ENCODE data around the gene PNCK. TPM values are rescaled to one million over a fixed set of nuclear protein-coding genes. Genes with fewer than 3 reads are reported as not detected.

PNCK gene
- total RNA-seq, 1 donor from 2014 or later, result not detected

GRCh38 chrX:153651540-153652079 lies 22.0 kb downstream of the PNCK start:
- H3K4me3 Mint-ChIP-seq, result no peak overlapping the region
- peaks cover 10% of the 10 kb centered on the region for H3K27me3 Mint-ChIP-seq (ENCODE audit: insufficient read depth)
- no peaks in the 10 kb centered on the region for H3K4me1 Mint-ChIP-seq (ENCODE audit: low read depth)
- no peaks in the 10 kb centered on the region for H3K9me3 Mint-ChIP-seq
- no peak overlapping the region for H3K27ac Mint-ChIP-seq
- intact Hi-C loops (cut with micrococcal nuclease), result no loop called here
- H3K36me3 Mint-ChIP-seq (ENCODE audit: low read depth), result no peaks in the 10 kb centered on the region
- no peak for DNase-seq (ENCODE audit: low spot score)

- Mint-ChIP-seq H3K4me1 (ENCODE audit: low read depth) (no peaks in the 10 kb centered on the region), H3K27me3 (ENCODE audit: insufficient read depth) (peaks cover 14% of the 10 kb centered on the region), H3K36me3 (ENCODE audit: low read depth) (no peaks in the 10 kb centered on the region), H3K27ac (no peak overlapping the region), H3K4me3 (no peak overlapping the region), H3K9me3 (no peaks in the 10 kb centered on the region)
- DNase-seq (ENCODE audit: low spot score), result no peak
- intact Hi-C loops (cut with micrococcal nuclease), result no loop called here
Measured at GRCh38 chrX:153650959-153651358, 22.7 kb downstream of the PNCK start.

- intact Hi-C loops (cut with micrococcal nuclease), result loop anchor here (1.0 kb wide), 2 partner anchors 95 to 111 kb away; no protein-coding TSS in a partner anchor
Measured at GRCh38 chrX:153649915-153650782, 23.5 kb downstream of the PNCK start.

DNA sequence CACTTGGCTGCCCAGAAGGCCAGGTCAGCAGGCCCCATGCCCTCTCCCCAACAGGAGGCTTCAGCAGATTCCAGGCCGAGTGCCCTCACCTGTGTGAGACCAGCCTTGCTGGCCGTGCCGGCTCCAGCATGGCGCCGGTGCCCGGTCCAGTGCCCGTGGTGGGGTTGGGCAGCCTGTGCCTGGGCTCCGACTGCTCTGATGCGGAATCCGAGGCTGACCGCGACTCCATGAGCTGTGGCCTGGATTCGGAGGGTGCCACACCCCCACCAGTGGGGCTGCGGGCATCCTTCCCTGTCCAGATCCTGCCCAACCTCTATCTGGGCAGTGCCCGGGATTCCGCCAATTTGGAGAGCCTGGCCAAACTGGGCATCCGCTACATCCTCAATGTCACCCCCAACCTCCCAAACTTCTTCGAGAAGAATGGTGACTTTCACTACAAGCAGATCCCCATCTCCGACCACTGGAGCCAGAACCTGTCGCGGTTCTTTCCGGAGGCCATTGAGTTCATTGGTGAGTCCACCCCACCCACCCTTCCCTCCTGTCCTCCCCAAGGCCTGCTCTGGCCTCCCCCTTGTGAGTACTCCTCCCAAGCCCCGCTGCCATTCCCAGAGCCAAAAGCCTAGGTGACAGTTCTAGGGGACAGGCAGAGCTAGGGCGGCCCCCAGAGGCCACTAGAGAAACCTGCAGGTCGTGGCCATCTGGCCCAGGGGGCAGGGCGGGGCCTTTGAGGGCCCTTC lies 24.3 kb downstream of the PNCK start:
- no peaks in the 10 kb centered on the region for H3K4me1 Mint-ChIP-seq (ENCODE audit: low read depth)
- DNase-seq (ENCODE audit: low spot score), result no peak
- H3K36me3 Mint-ChIP-seq (ENCODE audit: low read depth), result no peaks in the 10 kb centered on the region

More at GRCh38 chrX:153649915-153650782, 23.5 kb downstream of the PNCK start:
- Mint-ChIP-seq H3K27me3 (ENCODE audit: insufficient read depth) (peaks cover 20% of the 10 kb centered on the region), H3K4me1 (ENCODE audit: low read depth) (no peaks in the 10 kb centered on the region), H3K36me3 (ENCODE audit: low read depth) (no peaks in the 10 kb centered on the region), H3K9me3 (no peaks in the 10 kb centered on the region), H3K27ac (no peak overlapping the region), H3K4me3 (no peak overlapping the region)
- DNase-seq (ENCODE audit: low spot score), result no peak

GRCh38 chrX:153648358-153649177 lies 25.0 kb downstream of the PNCK start:
- no peaks in the 10 kb centered on the region for H3K9me3 Mint-ChIP-seq
- H3K4me3 Mint-ChIP-seq, result no peak overlapping the region
- H3K36me3 Mint-ChIP-seq (ENCODE audit: low read depth), result no peaks in the 10 kb centered on the region
- H3K27me3 Mint-ChIP-seq (ENCODE audit: insufficient read depth), result peaks cover 23% of the 10 kb centered on the region
- intact Hi-C loops (cut with micrococcal nuclease), result loop anchor here (1.0 kb wide), 2 partner anchors 93 to 109 kb away; no protein-coding TSS in a partner anchor
- H3K4me1 Mint-ChIP-seq (ENCODE audit: low read depth), result no peaks in the 10 kb centered on the region
- H3K27ac Mint-ChIP-seq, result no peak overlapping the region
- DNase-seq (ENCODE audit: low spot score), result no peak

More for the DNA sequence above, 24.3 kb downstream of the PNCK start:
- peaks cover 22% of the 10 kb centered on the region for H3K27me3 Mint-ChIP-seq (ENCODE audit: insufficient read depth)
- no peaks in the 10 kb centered on the region for H3K9me3 Mint-ChIP-seq
- H3K27ac Mint-ChIP-seq, result no peak overlapping the region
- intact Hi-C loops (cut with micrococcal nuclease), result loop anchor here (1.0 kb wide), 2 partner anchors 94 to 110 kb away; no protein-coding TSS in a partner anchor
- H3K4me3 Mint-ChIP-seq, result no peak overlapping the region

- Mint-ChIP-seq H3K27me3 (ENCODE audit: insufficient read depth) (peaks cover 31% of the 10 kb centered on the region), H3K4me1 (ENCODE audit: low read depth) (peaks cover 4% of the 10 kb centered on the region), H3K9me3 (no peaks in the 10 kb centered on the region), H3K4me3 (no peak overlapping the region), H3K27ac (no peak overlapping the region), H3K36me3 (ENCODE audit: low read depth) (no peaks in the 10 kb centered on the region)
- DNase-seq (ENCODE audit: low spot score), result no peak
- intact Hi-C loops (cut with micrococcal nuclease), result no loop called here
Measured at GRCh38 chrX:153647461-153648357, 25.9 kb downstream of the PNCK start.

GRCh38 chrX:153646620-153647373 lies 26.8 kb downstream of the PNCK start, which contains the start of gene DUSP9:
TSS of gene DUSP9 (plus strand) at chrX:153647203. CDS start at chrX:153647954, 751 bp downstream.
- intact Hi-C loops (cut with micrococcal nuclease), result no loop called here
- no peak for DNase-seq (ENCODE audit: low spot score)

GRCh38 chrX:153645921-153646488 lies 27.6 kb downstream of the PNCK start:
- Mint-ChIP-seq H3K27ac (no peak overlapping the region), H3K4me1 (ENCODE audit: low read depth) (peaks cover 5% of the 10 kb centered on the region), H3K36me3 (ENCODE audit: low read depth) (no peaks in the 10 kb centered on the region), H3K4me3 (no peak overlapping the region), H3K27me3 (ENCODE audit: insufficient read depth) (peaks cover 37% of the 10 kb centered on the region), H3K9me3 (no peaks in the 10 kb centered on the region)
- DNase-seq (ENCODE audit: low spot score), result no peak
- intact Hi-C loops (cut with micrococcal nuclease), result no loop called here

More at GRCh38 chrX:153646620-153647373, 26.8 kb downstream of the PNCK start, which contains the start of gene DUSP9:
- Mint-ChIP-seq H3K27me3 (ENCODE audit: insufficient read depth) (peaks cover 33% of the 10 kb centered on the region), H3K9me3 (no peaks in the 10 kb centered on the region), H3K27ac (no peak within 1 kb of the TSS), H3K4me3 (no peak within 1 kb of the TSS), H3K4me1 (ENCODE audit: low read depth) (peaks cover 5% of the 10 kb centered on the region), H3K36me3 (ENCODE audit: low read depth) (no peaks in the 10 kb centered on the region)

- Mint-ChIP-seq H3K4me3 (no peak overlapping the region), H3K27me3 (ENCODE audit: insufficient read depth) (peaks cover 37% of the 10 kb centered on the region), H3K27ac (no peak overlapping the region), H3K4me1 (ENCODE audit: low read depth) (peaks cover 5% of the 10 kb centered on the region), H3K36me3 (ENCODE audit: low read depth) (no peaks in the 10 kb centered on the region), H3K9me3 (no peaks in the 10 kb centered on the region)
- intact Hi-C loops (cut with micrococcal nuclease), result no loop called here
- DNase-seq (ENCODE audit: low spot score), result no peak
Measured at GRCh38 chrX:153645151-153645550, 28.5 kb downstream of the PNCK start.

DNA sequence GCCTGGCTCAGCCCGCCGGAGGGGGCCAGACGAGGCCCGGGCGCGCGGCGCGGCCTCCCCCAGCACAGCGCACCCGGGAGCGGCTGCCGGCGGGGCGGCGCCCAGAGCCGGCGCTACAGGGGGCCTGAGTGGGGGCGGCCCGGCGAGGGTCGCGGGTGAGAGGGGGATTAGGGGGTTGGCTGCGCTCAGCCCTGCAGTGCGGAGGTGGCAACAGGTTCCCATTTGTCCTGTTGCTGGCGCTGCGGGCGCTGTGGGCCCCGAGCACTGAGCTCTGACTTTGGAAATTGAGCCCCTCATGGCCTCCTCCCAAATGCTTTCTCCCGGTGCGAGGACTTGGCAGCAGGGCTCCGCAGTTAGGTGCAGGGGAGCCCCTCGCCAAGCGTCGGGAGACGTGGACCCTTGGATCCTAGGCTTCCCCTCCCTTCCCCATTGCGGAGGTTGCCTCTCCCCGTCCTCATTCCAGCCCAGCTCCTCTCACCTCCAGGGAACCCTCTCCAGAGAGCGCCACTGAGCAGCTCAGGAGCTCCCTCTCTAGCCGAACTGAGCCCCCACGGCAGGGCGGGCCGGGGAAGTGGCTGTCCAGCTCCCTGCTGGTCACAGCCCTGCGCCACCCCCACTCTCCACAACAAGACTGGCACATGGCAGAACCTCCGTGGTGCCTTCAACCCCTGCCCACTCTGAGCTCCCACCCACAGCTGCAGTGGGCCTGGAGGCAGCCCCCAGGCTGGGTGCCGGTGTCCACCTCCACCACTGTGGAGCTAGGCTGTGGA lies 29.1 kb downstream of the PNCK start:
- intact Hi-C loops (cut with micrococcal nuclease), result no loop called here
- Mint-ChIP-seq H3K4me3 (no peak overlapping the region), H3K27me3 (ENCODE audit: insufficient read depth) (peaks cover 37% of the 10 kb centered on the region), H3K4me1 (ENCODE audit: low read depth) (peaks cover 5% of the 10 kb centered on the region), H3K36me3 (ENCODE audit: low read depth) (no peaks in the 10 kb centered on the region), H3K27ac (no peak overlapping the region), H3K9me3 (no peaks in the 10 kb centered on the region)
- DNase-seq (ENCODE audit: low spot score), result no peak
